PC-9 (cell line): ENCODE measurements around the gene BRINP2.

Experiments
- CTCF ChIP-seq: fragments of 200-600 bp; sonication (generic); conservative IDR thresholded peaks from 2 replicates; pipeline ENCODE4 v1.6.1; 2017; ENCODE audit warnings: mixed run types, antibody characterized with exemption, mild to moderate bottlenecking, moderate library complexity
- EZH2 ChIP-seq: fragments of 200-600 bp; sonication (generic); IDR thresholded peaks from 2 replicates; pipeline ENCODE4 v1.8.0; 2017; ENCODE audit warnings: antibody characterized with exemption, low read depth

GRCh38 chr1:177328251-177328650 lies 157.5 kb downstream of the BRINP2 start:
- TF ChIP-seq CTCF (no peak), EZH2 (no peak)
